ENCODE measurements around the gene SF3A1.

DNA sequence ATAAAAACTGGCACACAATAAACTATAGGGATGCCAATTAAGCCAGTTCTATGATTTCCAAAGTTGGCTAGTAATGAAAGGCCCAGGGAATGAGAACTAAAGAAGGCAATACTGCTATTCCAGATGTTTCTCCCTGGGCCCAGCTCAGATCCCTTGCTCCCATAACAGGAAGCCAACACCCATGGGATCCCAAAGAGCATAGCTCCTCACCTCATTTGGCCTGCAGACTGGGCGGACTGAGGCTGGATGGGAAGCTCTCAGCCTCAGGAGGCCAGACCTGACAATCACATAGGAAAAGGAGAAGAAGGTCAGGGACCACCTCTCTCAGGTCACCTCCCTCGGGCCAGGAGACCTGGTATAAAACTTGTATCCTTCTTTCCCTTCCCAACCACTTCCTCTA is 35.2 kb downstream of the SF3A1 start:
- TF ChIP-seq CTCF (IDR thresholded peaks at IDR 0.05): no peak
- TF ChIP-seq ZFX (IDR thresholded peaks at IDR 0.05; ENCODE audit: borderline replicate concordance): no peak

Data from 22Rv1 (cell line).